ENCODE results near the gene GSDMA.

GSDMA gene

GRCh38 chr17:39965017-39965699 is 2.4 kb downstream of the GSDMA start:
- TF ChIP-seq, protein P1, sequence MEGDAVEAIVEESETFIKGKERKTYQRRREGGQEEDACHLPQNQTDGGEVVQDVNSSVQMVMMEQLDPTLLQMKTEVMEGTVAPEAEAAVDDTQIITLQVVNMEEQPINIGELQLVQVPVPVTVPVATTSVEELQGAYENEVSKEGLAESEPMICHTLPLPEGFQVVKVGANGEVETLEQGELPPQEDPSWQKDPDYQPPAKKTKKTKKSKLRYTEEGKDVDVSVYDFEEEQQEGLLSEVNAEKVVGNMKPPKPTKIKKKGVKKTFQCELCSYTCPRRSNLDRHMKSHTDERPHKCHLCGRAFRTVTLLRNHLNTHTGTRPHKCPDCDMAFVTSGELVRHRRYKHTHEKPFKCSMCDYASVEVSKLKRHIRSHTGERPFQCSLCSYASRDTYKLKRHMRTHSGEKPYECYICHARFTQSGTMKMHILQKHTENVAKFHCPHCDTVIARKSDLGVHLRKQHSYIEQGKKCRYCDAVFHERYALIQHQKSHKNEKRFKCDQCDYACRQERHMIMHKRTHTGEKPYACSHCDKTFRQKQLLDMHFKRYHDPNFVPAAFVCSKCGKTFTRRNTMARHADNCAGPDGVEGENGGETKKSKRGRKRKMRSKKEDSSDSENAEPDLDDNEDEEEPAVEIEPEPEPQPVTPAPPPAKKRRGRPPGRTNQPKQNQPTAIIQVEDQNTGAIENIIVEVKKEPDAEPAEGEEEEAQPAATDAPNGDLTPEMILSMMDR (IDR thresholded peaks at IDR 0.05; ENCODE audit: low read depth, low read length, poor library complexity, severe bottlenecking) = no peak
- no peak for TF ChIP-seq EZH2phosphoT487 (IDR thresholded peaks at IDR 0.05; ENCODE audit: borderline replicate concordance, low read length)
- no peaks in the 10 kb centered on the region for H3K9me3 ChIP-seq (ENCODE audit: control insufficient read depth, insufficient read depth, low read length)
- no peaks in the 10 kb centered on the region for H3F3A ChIP-seq (ENCODE audit: control insufficient read depth, insufficient read depth)
- peaks cover 14% of the 10 kb centered on the region; the same call in 1 of the 2 replicates for H3K27me3 ChIP-seq (ENCODE audit: control insufficient read depth, low read length)
- no peaks in the 10 kb centered on the region for H4K20me1 ChIP-seq (ENCODE audit: control insufficient read depth, insufficient read depth, low read depth, low read length)
- no peaks in the 10 kb centered on the region for H3K9me2 ChIP-seq (replicated peaks; ENCODE audit: control insufficient read depth, low read length)
- no peaks in the 10 kb centered on the region for H3K79me2 ChIP-seq (ENCODE audit: control insufficient read depth, low read length)
- no peaks in the 10 kb centered on the region for H3K36me3 ChIP-seq (ENCODE audit: control insufficient read depth, low read length)
- peaks cover 14% of the 10 kb centered on the region for H3K4me1 ChIP-seq (ENCODE audit: control insufficient read depth, low read length)
- no peak overlapping the region for H3K4me2 ChIP-seq (ENCODE audit: low read length)
- no peak overlapping the region for H3K27ac ChIP-seq (ENCODE audit: low read depth, low read length)
- no peak overlapping the region for H3K4me3 ChIP-seq (ENCODE audit: low read length)

- Histone ChIP-seq H3K4me2 (ENCODE audit: low read length) (no peak overlapping the region), H4K20me1 (ENCODE audit: control insufficient read depth, insufficient read depth, low read depth, low read length) (no peaks in the 10 kb centered on the region), H3K4me1 (ENCODE audit: control insufficient read depth, low read length) (peaks cover 16% of the 10 kb centered on the region), H3K9me3 (ENCODE audit: control insufficient read depth, insufficient read depth, low read length) (no peaks in the 10 kb centered on the region), H3K27me3 (ENCODE audit: control insufficient read depth, low read length) (peaks cover 24% of the 10 kb centered on the region), H3K27ac (ENCODE audit: low read depth, low read length) (no peak overlapping the region), H3K79me2 (ENCODE audit: control insufficient read depth, low read length) (no peaks in the 10 kb centered on the region), H3K4me3 (ENCODE audit: low read length) (no peak overlapping the region), H3F3A (ENCODE audit: control insufficient read depth, insufficient read depth) (no peaks in the 10 kb centered on the region), H3K9me2 (replicated peaks; ENCODE audit: control insufficient read depth, low read length) (no peaks in the 10 kb centered on the region), H3K36me3 (ENCODE audit: control insufficient read depth, low read length) (no peaks in the 10 kb centered on the region)
- no peak for TF ChIP-seq EZH2phosphoT487 (IDR thresholded peaks at IDR 0.05; ENCODE audit: borderline replicate concordance, low read length)
- TF ChIP-seq, protein P1 (IDR thresholded peaks at IDR 0.05; ENCODE audit: low read depth, low read length, poor library complexity, severe bottlenecking) = no peak
Observed at GRCh38 chr17:39966771-39967170, 4.0 kb downstream of the GSDMA start.

DNA sequence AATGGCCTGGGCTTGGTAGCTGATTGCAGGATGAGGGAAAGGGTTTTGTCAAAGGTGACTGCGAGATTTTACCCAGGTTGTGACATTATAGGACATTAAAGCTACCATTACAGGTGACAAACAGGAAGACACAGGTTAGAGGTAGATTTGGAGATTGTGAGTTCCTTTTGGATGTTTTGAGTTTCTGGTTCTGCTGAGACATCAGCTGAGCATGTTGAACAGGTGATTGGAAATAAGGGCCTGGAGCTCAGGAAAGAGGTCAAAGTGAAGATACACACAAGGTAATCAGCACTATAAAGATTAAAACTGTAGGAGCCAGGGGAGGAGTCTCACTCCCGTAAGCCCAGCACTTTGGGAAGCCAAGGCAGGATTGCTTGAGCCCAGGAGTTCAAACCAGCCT is 6.0 kb downstream of the GSDMA start:
- Histone ChIP-seq H3K27ac (ENCODE audit: low read depth, low read length) (no peak overlapping the region), H3K4me3 (ENCODE audit: low read length) (no peak overlapping the region), H3K9me2 (replicated peaks; ENCODE audit: control insufficient read depth, low read length) (no peaks in the 10 kb centered on the region), H3K27me3 (ENCODE audit: control insufficient read depth, low read length) (peaks cover 28% of the 10 kb centered on the region), H3K79me2 (ENCODE audit: control insufficient read depth, low read length) (no peaks in the 10 kb centered on the region), H3K4me2 (ENCODE audit: low read length) (no peak overlapping the region), H4K20me1 (ENCODE audit: control insufficient read depth, insufficient read depth, low read depth, low read length) (no peaks in the 10 kb centered on the region), H3F3A (ENCODE audit: control insufficient read depth, insufficient read depth) (no peaks in the 10 kb centered on the region), H3K36me3 (ENCODE audit: control insufficient read depth, low read length) (no peaks in the 10 kb centered on the region), H3K4me1 (ENCODE audit: control insufficient read depth, low read length) (peaks cover 17% of the 10 kb centered on the region), H3K9me3 (ENCODE audit: control insufficient read depth, insufficient read depth, low read length) (no peaks in the 10 kb centered on the region)
- TF ChIP-seq EZH2phosphoT487 (IDR thresholded peaks at IDR 0.05; ENCODE audit: borderline replicate concordance, low read length) = no peak
- TF ChIP-seq, protein P1 (IDR thresholded peaks at IDR 0.05; ENCODE audit: low read depth, low read length, poor library complexity, severe bottlenecking) = no peak
